Mucosa of rectum (tissue), 2 donors: Measurements from ENCODE around the gene TH.
"Not testable (repeated sequence)": the region's sequence is repeated elsewhere in the genome, so short reads cannot be mapped to it uniquely, and the experiment has no call there.

Experiments used
- H3K27ac ChIP-seq, 2 donors: one replicate each; pipeline ENCODE4 v1.7.0; 2013; ENCODE audit warnings: inconsistent platforms in 2 of 2, low read depth in 2 of 2, low read length in 2 of 2
- H3K27me3 ChIP-seq, 2 donors: one replicate each; pipeline ENCODE4 v1.7.0; 2013; ENCODE audit warnings: low read length in 2 of 2; ENCODE audit not compliant: control insufficient read depth in 2 of 2, insufficient read depth in 2 of 2
- H3K36me3 ChIP-seq, 2 donors: one replicate each; pipeline ENCODE4 v1.7.0; 2013; ENCODE audit warnings: low read length in 2 of 2; ENCODE audit not compliant: control insufficient read depth in 2 of 2, insufficient read depth in 2 of 2
- H3K4me1 ChIP-seq, 2 donors: one replicate each; pipeline ENCODE4 v1.7.0; 2013; ENCODE audit warnings: low read length in 2 of 2, mild to moderate bottlenecking in 1 of 2; ENCODE audit not compliant: control insufficient read depth in 2 of 2, insufficient read depth in 2 of 2
- H3K4me3 ChIP-seq, 2 donors: one replicate each; pipeline ENCODE4 v1.7.0; 2013; ENCODE audit warnings: low read length in 2 of 2
- H3K9ac ChIP-seq, 2 donors: one replicate each; pipeline ENCODE4 v1.7.0; 2013; ENCODE audit warnings: low read length in 2 of 2, low read depth in 1 of 2, mild to moderate bottlenecking in 1 of 2
- H3K9me3 ChIP-seq, 2 donors: one replicate each; pipeline ENCODE4 v1.7.0; 2013; ENCODE audit warnings: low read length in 2 of 2; ENCODE audit not compliant: control insufficient read depth in 2 of 2
- donor health status: healthy.
- donor health status: Normal muscosa, but diverticular disease.

Gene TH

GRCh38 chr11:2194877-2195755 lies 23.5 kb upstream of the TH start:
- Histone ChIP-seq H3K27ac (no peak overlapping the region), H3K4me3 (no peak overlapping the region), H3K9ac (no peak overlapping the region), H3K27me3 (peaks cover 0 to 4% of the 10 kb centered on the region in 2 donors), H3K4me1 (peaks cover 0 to 6% of the 10 kb centered on the region in 2 donors), H3K36me3 (no peaks in the 10 kb centered on the region), H3K9me3 (no peaks in the 10 kb centered on the region)

- H3K9ac ChIP-seq, H3K4me3 ChIP-seq, H3K4me1 ChIP-seq, H3K27me3 ChIP-seq, H3K9me3 ChIP-seq, H3K36me3 ChIP-seq, H3K27ac ChIP-seq: not testable (repeated sequence)
Measured at GRCh38 chr11:2193888-2194595, 22.4 kb upstream of the TH start.

GRCh38 chr11:2193099-2193887 lies 21.7 kb upstream of the TH start:
- H3K9ac ChIP-seq = no peak overlapping the region
- H3K4me3 ChIP-seq = no peak overlapping the region
- no peaks in the 10 kb centered on the region for H3K36me3 ChIP-seq
- H3K4me1 ChIP-seq = peaks cover 0 to 6% of the 10 kb centered on the region in 2 donors
- H3K27me3 ChIP-seq = peaks cover 3 to 6% of the 10 kb centered on the region in 2 donors
- no peaks in the 10 kb centered on the region for H3K9me3 ChIP-seq
- H3K27ac ChIP-seq = no peak overlapping the region

- Histone ChIP-seq H3K4me3 (no peak overlapping the region), H3K9me3 (no peaks in the 10 kb centered on the region), H3K9ac (no peak overlapping the region), H3K36me3 (no peaks in the 10 kb centered on the region), H3K27me3 (peaks cover 7 to 12% of the 10 kb centered on the region in 2 donors), H3K27ac (no peak overlapping the region), H3K4me1 (peaks cover 0 to 6% of the 10 kb centered on the region in 2 donors)
Measured at GRCh38 chr11:2192435-2192834, 20.8 kb upstream of the TH start.

- H3K9ac ChIP-seq = no peak overlapping the region
Measured at GRCh38 chr11:2191883-2192282, 20.3 kb upstream of the TH start.

GRCh38 chr11:2190657-2191471 lies 19.2 kb upstream of the TH start:
- H3K9ac ChIP-seq = no peak overlapping the region
- H3K27me3 ChIP-seq = peaks cover 10 to 24% of the 10 kb centered on the region in 2 donors
- no peak overlapping the region for H3K4me3 ChIP-seq
- no peaks in the 10 kb centered on the region for H3K36me3 ChIP-seq
- H3K9me3 ChIP-seq = no peaks in the 10 kb centered on the region
- peaks cover 0 to 6% of the 10 kb centered on the region in 2 donors for H3K4me1 ChIP-seq
- H3K27ac ChIP-seq = no peak overlapping the region

More at GRCh38 chr11:2191883-2192282, 20.3 kb upstream of the TH start:
- no peak overlapping the region for H3K27ac ChIP-seq
- H3K9me3 ChIP-seq = no peaks in the 10 kb centered on the region
- H3K4me1 ChIP-seq = peaks cover 0 to 6% of the 10 kb centered on the region in 2 donors
- H3K27me3 ChIP-seq = peaks cover 7 to 18% of the 10 kb centered on the region in 2 donors
- no peaks in the 10 kb centered on the region for H3K36me3 ChIP-seq
- H3K4me3 ChIP-seq = no peak overlapping the region

GRCh38 chr11:2189938-2190656 lies 18.5 kb upstream of the TH start:
- H3K9me3 ChIP-seq = no peaks in the 10 kb centered on the region
- no peak overlapping the region for H3K9ac ChIP-seq
- no peak overlapping the region for H3K27ac ChIP-seq
- H3K4me1 ChIP-seq = peaks cover 0 to 6% of the 10 kb centered on the region in 2 donors
- no peak overlapping the region for H3K4me3 ChIP-seq
- H3K27me3 ChIP-seq = peaks cover 12 to 31% of the 10 kb centered on the region in 2 donors
- H3K36me3 ChIP-seq = no peaks in the 10 kb centered on the region

- Histone ChIP-seq H3K27me3 (peaks cover 12 to 39% of the 10 kb centered on the region in 2 donors), H3K9ac (no peak overlapping the region), H3K9me3 (no peaks in the 10 kb centered on the region), H3K4me1 (peaks cover 0 to 6% of the 10 kb centered on the region in 2 donors), H3K4me3 (no peak overlapping the region), H3K27ac (no peak overlapping the region), H3K36me3 (no peaks in the 10 kb centered on the region)
Measured at GRCh38 chr11:2188745-2189144, 17.1 kb upstream of the TH start.

GRCh38 chr11:2187280-2187707 lies 15.7 kb upstream of the TH start:
- Histone ChIP-seq H3K36me3 (no peaks in the 10 kb centered on the region), H3K4me3 (no peak overlapping the region), H3K27me3 (peaks cover 12 to 39% of the 10 kb centered on the region in 2 donors), H3K27ac (no peak overlapping the region), H3K9me3 (no peaks in the 10 kb centered on the region), H3K4me1 (peaks cover 0 to 4% of the 10 kb centered on the region in 2 donors), H3K9ac (no peak overlapping the region)
